GM18858 (cell line): Measurements from ENCODE around the gene PCYT2.

Source experiments
- ATAC-seq: cut with Tn5 transposase; IDR thresholded peaks from one replicate; pipeline ENCODE4 v1.9.1; 2021; ENCODE audit not compliant: unreplicated experiment

PCYT2 gene

DNA sequence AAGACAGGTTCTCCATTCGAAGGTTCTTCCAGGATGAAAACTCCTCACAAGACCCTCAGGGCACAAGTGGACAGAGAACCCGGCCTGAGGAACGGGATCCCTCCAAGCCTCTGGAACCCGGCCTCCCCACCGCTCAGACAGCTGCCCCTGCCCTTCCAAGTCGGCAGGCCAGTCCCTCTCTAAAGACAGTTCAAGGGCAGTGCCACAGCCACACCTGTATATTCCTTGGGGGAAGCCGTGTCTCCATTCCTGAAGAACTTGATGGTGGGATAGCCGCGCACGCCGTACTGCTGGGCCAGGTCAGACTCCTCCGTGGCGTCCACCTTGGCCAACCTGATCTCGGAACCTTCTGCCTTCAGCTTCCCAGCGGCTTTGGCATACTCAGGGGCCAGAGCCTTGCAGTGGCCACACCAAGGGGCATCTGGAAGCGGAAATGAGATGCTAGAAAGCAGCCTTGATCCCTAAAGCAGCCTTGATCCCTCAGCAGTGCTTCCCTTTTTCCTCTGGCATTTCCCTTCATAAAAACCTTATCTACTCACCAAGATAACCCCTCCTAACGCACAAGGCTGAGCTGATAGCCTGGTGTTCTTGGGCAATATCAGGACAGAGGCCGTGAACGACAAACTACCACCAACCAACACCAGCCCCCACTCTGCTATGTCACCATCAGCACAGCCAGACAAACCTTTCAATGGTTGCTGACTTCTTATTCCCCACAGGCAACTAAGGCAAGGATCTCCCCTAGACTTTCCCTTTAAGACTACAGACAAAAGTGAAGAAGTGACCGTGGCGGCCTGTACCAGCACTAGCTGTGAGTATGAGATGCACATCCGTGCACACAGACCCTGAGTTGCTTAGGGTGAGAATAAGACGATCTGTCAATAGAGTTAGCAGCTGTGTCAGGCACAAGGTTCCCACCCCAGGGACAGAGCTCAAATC lies 52.0 kb downstream of the PCYT2 start:
- ATAC-seq, result no peak

DNA sequence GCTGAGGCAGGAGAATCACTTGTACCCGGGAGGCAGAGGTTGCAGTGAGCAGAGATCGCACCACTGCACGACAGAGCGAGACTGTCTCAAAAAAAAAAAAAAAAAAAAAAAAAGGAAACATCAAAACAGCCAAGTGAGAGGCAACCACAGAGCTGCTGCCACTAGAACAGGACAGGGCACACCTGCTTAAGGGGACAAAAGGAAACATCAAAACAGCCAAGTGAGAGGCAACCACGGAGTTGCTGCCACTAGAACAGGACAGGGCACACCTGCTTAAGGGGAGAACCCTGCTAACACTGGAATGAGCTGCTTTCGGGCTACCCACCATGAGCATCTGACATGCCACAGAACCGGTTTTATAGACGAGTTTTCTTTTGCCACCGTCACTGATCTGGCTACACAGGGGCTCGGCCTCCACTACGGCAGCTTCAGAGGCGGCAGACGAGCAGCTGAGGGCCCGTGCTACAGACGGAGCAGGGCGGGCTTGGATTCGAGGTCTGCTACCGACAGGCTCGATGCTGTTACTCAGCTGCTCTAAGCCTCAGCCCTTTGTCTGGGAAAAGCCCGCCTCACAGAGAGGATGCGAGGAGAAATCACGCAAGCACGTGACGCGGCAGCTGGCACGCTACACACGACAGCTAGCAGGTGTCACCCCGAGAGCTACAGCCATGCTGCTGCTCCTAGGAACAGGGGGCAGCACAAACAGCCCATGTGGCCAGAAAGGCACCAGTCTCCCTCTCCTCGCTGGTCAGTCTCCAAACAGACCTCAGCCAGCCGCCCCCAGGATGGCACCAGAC lies 52.8 kb downstream of the PCYT2 start:
- ATAC-seq, result no peak

DNA sequence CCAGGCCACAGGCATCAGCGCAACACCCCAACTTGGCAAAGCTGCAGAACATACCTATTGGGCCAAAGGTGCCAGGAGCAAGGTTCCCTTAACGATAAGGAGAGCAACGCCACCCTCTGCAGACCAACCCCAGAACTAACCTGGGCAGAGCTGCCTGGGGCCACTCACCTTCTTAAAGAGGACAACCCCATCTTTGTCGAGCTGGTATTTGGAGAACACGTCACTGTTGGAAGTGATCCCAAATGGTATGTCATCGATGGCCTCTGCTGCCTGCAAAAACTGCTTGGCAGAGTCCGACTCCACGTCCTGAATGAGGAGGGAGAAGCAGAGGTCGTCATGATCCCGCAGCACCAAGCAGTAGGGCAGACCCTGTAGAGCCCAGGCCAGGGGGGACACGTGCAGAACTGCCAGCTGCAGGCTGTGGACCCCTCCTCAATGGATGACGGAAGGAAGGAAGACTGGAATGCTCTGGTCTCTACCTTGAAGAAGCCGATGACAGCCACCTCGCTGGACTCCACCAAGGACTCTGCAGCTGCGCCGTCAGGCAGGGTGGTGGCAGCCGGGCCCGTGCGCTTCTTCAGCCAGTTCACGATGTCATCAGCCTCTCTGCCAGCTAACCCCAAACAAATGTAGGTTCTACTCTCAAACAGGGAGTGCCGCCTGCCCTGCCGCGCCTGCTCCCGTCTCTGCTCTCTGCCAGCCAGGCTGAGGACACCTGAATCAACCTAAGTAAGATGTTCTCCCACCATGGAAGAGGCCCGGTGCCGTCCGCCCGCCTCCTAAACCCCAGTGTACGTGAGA lies 56.0 kb downstream of the PCYT2 start:
- no peak for ATAC-seq

DNA sequence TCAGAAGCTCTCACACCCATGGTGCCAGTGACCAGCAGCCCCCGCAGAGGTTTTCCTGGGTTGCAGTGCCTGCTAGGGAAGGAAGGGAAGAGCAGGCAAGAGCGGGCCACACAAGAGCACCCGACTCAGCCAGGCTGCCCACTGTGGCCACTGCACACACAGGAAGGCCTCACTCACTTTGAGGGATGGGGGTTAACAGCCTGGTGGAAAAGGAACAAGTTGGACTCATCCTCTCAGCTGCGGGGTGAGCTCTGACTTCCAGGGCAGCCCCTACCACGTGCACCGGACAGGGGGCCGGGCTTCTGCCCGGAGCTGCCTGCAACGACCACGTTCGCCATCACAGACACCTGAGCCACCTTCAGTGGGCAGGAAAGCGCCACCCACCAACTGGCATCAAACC lies 59.0 kb downstream of the PCYT2 start:
- no peak for ATAC-seq

DNA sequence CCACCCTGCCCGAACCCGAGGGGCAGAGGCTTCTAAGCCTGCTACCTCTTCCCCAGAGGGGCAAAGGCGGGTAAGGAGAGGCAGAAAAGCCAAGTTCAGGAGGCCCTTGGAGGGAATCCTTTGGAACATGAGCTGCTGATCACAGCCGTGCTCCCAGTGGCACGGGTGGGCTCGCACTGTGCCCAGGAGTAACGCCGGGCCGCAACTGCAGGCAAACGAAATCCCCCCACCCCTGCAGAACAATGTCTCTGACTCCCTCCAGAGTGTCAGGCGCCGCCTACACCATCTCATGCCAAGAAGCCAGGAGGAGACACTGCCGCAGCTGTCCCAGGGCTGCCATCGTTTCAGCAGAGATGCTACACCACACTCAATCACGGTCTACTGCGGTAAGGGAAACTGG lies 59.8 kb downstream of the PCYT2 start:
- ATAC-seq, result no peak
